Mammary epithelial cell (primary cell): ENCODE data around the gene TTBK1.

ENCODE experiments used
- CTCF ChIP-seq, 2 donors: IDR thresholded peaks in 1 of 2; conservative IDR thresholded peaks in 1 of 2; 2 replicates each; pipeline ENCODE4 v1.5.1; 2011 to 2012; ENCODE audit warnings: inconsistent platforms in 2 of 2, low read length in 2 of 2, mild to moderate bottlenecking in 2 of 2, control low read depth in 1 of 2, low read depth in 1 of 2; ENCODE audit not compliant: insufficient read depth in 1 of 2; ENCODE audit errors: extremely low read depth in 1 of 2
- EZH2 ChIP-seq: IDR thresholded peaks from 2 replicates; pipeline ENCODE4 v1.6.1; 2012; ENCODE audit warnings: low read length, inconsistent platforms, borderline replicate concordance

GRCh38 chr6:43335469-43335868, 92.2 kb downstream of the TTBK1 start:
- TF ChIP-seq CTCF (conservative IDR thresholded peaks at IDR 0.05 in 1 of 2, IDR thresholded peaks at IDR 0.05 in 1 of 2; ENCODE audit: extremely low read depth in 1 of 2, insufficient read depth in 1 of 2, low read depth in 1 of 2, low read length in 2 of 2) (no peak), EZH2 (no peak)
